Measurements from ENCODE around the gene PPL. TPM values are rescaled to one million over a fixed set of nuclear protein-coding genes. Genes with fewer than 3 reads are reported as not detected.

PPL gene
- total and polyA plus RNA-seq, 2 of the 8 experiments (the other 6 are each of a cell fraction or from before 2014, with no cell fraction given) = 11.3 to 29.5 TPM

DNA sequence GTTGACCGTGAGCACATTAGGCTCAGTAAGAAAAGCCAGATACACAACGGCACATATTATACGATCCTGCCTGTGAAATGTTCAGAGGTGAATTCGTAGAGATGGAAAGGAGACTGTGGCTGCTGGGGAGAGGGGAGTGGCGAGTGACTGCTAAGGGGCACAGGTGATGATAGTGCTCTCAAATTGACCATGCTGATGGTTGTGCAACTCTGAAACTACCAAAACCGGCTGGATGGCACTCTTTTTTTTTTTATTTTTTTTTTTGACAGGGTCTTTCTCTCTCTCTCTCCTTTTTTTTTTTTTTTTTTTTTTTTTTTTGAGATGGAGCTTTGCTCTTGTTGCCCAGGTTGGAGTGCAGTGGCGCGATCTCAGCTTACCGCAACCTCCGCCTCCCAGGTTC is 13.0 kb upstream of the PPL start:
- Histone ChIP-seq H4K91ac (replicated peaks; ENCODE audit: insufficient read length, low read length) (no peak overlapping the region), H3K27ac (ENCODE audit: low read depth, low read length) (no peak overlapping the region), H3K4me3 (ENCODE audit: extremely low read depth in 1 of 4, insufficient read depth in 2 of 4, low read depth in 3 of 4, low read length in 4 of 4) (no peak overlapping the region), H3K14ac (ENCODE audit: insufficient read length) (no peak overlapping the region), H2AK5ac (ENCODE audit: low read depth, low read length) (no peak overlapping the region), H3K27me3 (replicated peaks in 1 of 4; ENCODE audit: control insufficient read depth in 3 of 4, extremely low read depth in 1 of 4, insufficient read depth in 3 of 4, low read length in 3 of 4) (no peaks in the 10 kb centered on the region), H2BK5ac (ENCODE audit: low read depth, low read length) (no peak overlapping the region), H2AFZ (ENCODE audit: low read length) (no peak overlapping the region), H4K8ac (ENCODE audit: extremely low read depth, insufficient read depth, low read length) (no peak overlapping the region), H4K5ac (ENCODE audit: insufficient read length, low read depth, low read length) (no peak overlapping the region), H4K20me1 (replicated peaks in 1 of 2; ENCODE audit: control insufficient read depth in 1 of 2, insufficient read depth in 2 of 2, low read length in 2 of 2) (no peaks in the 10 kb centered on the region), H3K4ac (replicated peaks; ENCODE audit: insufficient read length, low read depth, low read length) (no peak overlapping the region), H3K4me2 (ENCODE audit: insufficient read depth in 1 of 2, low read depth in 2 of 2, low read length in 2 of 2) (no peak overlapping the region), H3K9me3 (ENCODE audit: insufficient read depth in 2 of 2, low read depth in 1 of 2, low read length in 1 of 2) (no peaks in the 10 kb centered on the region), H3K23me2 (ENCODE audit: low read depth, low read length) (peaks cover 5% of the 10 kb centered on the region; the same call in 1 of the 2 replicates), H2BK20ac (ENCODE audit: low read length) (no peak overlapping the region), H2BK15ac (ENCODE audit: low read length) (peak overlapping the region; percentile 75; the same call in 1 of the 2 replicates), H3K36me3 (ENCODE audit: control insufficient read depth in 2 of 4, insufficient read depth in 4 of 4, low read length in 3 of 4) (no peaks in the 10 kb centered on the region), H3K9ac (replicated peaks in 1 of 4; ENCODE audit: extremely low read depth in 1 of 4, low read depth in 3 of 4, low read length in 3 of 4) (no peak overlapping the region), H3K23ac (ENCODE audit: insufficient read length) (no peak overlapping the region), H3K4me1 (replicated peaks in 1 of 4; ENCODE audit: control insufficient read depth in 3 of 4, insufficient read depth in 4 of 4, low read length in 3 of 4) (peaks cover 4 to 22% (median 13%) of the 10 kb centered on the region in 4 experiments), H3K18ac (ENCODE audit: extremely low read depth, low read length) (no peak overlapping the region; the same call in 1 of the 2 replicates), H2BK12ac (ENCODE audit: low read depth, low read length) (no peak overlapping the region), H3K79me2 (ENCODE audit: control insufficient read depth in 1 of 2, insufficient read depth in 2 of 2, low read length in 2 of 2) (no peaks in the 10 kb centered on the region), H3K56ac (replicated peaks; ENCODE audit: insufficient read length, low read depth, low read length) (no peak overlapping the region), H2BK120ac (replicated peaks; ENCODE audit: low read depth, low read length) (no peak overlapping the region), H3K79me1 (ENCODE audit: low read depth, low read length) (no peaks in the 10 kb centered on the region)
- ChIA-PET POLR2A (ENCODE audit: partially characterized antibody) (no interaction called here), CTCF (ENCODE audit: partially characterized antibody) (no interaction called here)
- FAIRE-seq (no peak), DNase-seq (ENCODE audit: low read depth in 1 of 2, low spot score in 2 of 2) (no peak)
- WGBS, 2 experiments (ENCODE audit: extremely low coverage in 1 of 2, insufficient coverage in 1 of 2, insufficient read length in 1 of 2, insufficient replicate concordance in 2 of 2, low coverage in 1 of 2, low lambda C conversion rate in 2 of 2, missing lambda C conversion rate in 1 of 2) = 70% methylated on average over 9 of the region's 10 CpGs; no CpG with 5 or more reads in 1 of the 2 experiments
- no peak for TF ChIP-seq RNF2 (IDR thresholded peaks at IDR 0.05; ENCODE audit: borderline replicate concordance, low read depth, low read length, missing control alignments, poor library complexity, severe bottlenecking)
- TF ChIP-seq KDM5A (IDR thresholded peaks at IDR 0.05; ENCODE audit: low read length) = no peak
- no peak for TF ChIP-seq RAD21 (IDR thresholded peaks at IDR 0.05 in 1 of 2, conservative IDR thresholded peaks at IDR 0.05 in 1 of 2; ENCODE audit: low read depth in 2 of 2, low read length in 2 of 2)
- TF ChIP-seq GTF2F1 (IDR thresholded peaks at IDR 0.05; ENCODE audit: borderline replicate concordance, low read depth, low read length) = no peak
- TF ChIP-seq CHD1 (IDR thresholded peaks at IDR 0.05; ENCODE audit: low read depth, low read length) = no peak
- TF ChIP-seq CTBP2 (IDR thresholded peaks at IDR 0.05; ENCODE audit: borderline replicate concordance, insufficient read depth, insufficient read length, low read length) = no peak
- TF ChIP-seq RFX5 (IDR thresholded peaks at IDR 0.05; ENCODE audit: borderline replicate concordance, low read depth, low read length) = no peak
- TF ChIP-seq SP1 (IDR thresholded peaks at IDR 0.05; ENCODE audit: low read depth, low read length) = no peak
- no peak for TF ChIP-seq RBBP5 (IDR thresholded peaks at IDR 0.05; ENCODE audit: borderline replicate concordance, low read depth, low read length)
- no peak for TF ChIP-seq FOSL1 (IDR thresholded peaks at IDR 0.05; ENCODE audit: insufficient read depth, low read depth, low read length)
- TF ChIP-seq, protein P1, sequence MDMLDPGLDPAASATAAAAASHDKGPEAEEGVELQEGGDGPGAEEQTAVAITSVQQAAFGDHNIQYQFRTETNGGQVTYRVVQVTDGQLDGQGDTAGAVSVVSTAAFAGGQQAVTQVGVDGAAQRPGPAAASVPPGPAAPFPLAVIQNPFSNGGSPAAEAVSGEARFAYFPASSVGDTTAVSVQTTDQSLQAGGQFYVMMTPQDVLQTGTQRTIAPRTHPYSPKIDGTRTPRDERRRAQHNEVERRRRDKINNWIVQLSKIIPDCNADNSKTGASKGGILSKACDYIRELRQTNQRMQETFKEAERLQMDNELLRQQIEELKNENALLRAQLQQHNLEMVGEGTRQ (IDR thresholded peaks at IDR 0.05; ENCODE audit: low read length) = no peak

All from H1 (cell line).